SJCRH30 (cell line): Measurements from ENCODE around the gene GADD45B. TPM values are rescaled to one million over a fixed set of nuclear protein-coding genes. Genes with fewer than 3 reads are reported as not detected.
"Not testable (repeated sequence)": the region's sequence is repeated elsewhere in the genome, so short reads cannot be mapped to it uniquely, and the experiment has no call there.

ENCODE experiments used
- DNase-seq, 2 experiments: peaks; one replicate each; pipeline ENCODE4 v3.0.0-alpha.2; 2015 to 2020
- H3K27ac ChIP-seq: fragments of 250-450 bp; sonication (Bioruptor Pico); 2 replicates; pipeline ENCODE4 v1.5.1; 2020; ENCODE audit warnings: mild to moderate bottlenecking, moderate library complexity
- H3K27me3 ChIP-seq: fragments of 250-450 bp; sonication (Bioruptor Pico); 2 replicates; pipeline ENCODE4 v1.5.1; 2020; ENCODE audit warnings: mild to moderate bottlenecking, moderate library complexity
- H3K36me3 ChIP-seq: fragments of 250-450 bp; sonication (Bioruptor Pico); 2 replicates; pipeline ENCODE4 v1.5.1; 2020; ENCODE audit warnings: mild to moderate bottlenecking, moderate library complexity
- H3K4me1 ChIP-seq: fragments of 250-450 bp; sonication (Bioruptor Pico); 2 replicates; pipeline ENCODE4 v1.5.1; 2020; ENCODE audit warnings: mild to moderate bottlenecking, moderate library complexity
- H3K4me3 ChIP-seq: fragments of 250-450 bp; sonication (Bioruptor Pico); 2 replicates; pipeline ENCODE4 v1.5.1; 2020; ENCODE audit warnings: mild to moderate bottlenecking, moderate library complexity
- H3K9me3 ChIP-seq: fragments of 250-450 bp; sonication (Bioruptor Pico); replicated peaks from 2 replicates; pipeline ENCODE4 v1.5.1; 2020; ENCODE audit warnings: mild to moderate bottlenecking, moderate library complexity
- total RNA-seq: library from RNA; depleted of rRNA; stranded (reverse); fragments of >200 nt; shearing (Covaris generic); gene quantifications from 2 replicates; pipeline ENCODE4 v1.2.3, GENCODE V29; 2014

The GADD45B gene
- total RNA-seq, 1 experiment from 2014 or later = 2.8 TPM

DNA sequence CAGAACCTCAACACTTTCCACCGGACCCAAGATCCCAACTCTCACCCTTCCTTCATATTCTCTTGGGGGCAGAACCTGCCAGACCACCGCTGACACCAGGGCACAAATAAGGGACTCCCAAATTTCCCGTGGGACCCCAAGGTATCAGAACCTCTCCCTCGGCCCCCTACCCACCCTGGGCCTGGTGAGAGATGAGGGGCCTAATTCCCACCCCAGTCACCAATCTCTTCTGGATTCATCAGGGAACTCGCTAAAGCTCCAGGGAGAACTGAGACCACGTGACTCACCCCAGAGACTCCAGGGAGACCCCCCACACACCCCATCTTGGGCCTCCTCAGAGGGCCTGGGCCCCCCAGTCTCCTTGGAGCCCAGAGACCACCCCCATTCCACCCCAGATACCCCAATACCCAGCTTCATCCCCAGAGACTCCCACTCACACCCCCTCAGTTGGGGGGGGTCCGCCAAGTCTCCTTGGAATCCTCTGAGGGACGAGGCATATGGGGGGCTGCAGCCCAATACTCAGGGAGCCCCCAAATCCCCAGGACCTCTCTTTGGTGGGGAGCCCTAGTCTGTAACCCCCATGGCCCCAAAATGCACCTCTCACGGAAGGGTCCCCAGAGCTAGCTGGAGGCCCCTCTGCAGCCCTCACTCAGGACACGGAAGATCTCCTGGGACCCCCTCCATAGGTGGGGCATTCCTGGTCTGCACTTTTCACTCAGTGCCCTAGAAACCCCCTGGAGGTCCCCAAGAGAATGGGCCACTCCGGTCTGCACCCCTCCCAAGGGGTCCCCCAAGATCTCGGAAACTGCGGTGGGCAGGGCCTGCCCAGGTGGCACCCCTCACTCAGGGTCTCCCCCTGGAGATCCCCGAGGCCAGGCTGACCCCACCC is 20.7 kb upstream of the GADD45B start:
- no peaks in the 10 kb centered on the region for H3K9me3 ChIP-seq
- no peak for DNase-seq
- peaks cover 9% of the 10 kb centered on the region; the same call in 1 of the 2 replicates for H3K36me3 ChIP-seq
- no peak overlapping the region for H3K27ac ChIP-seq
- peak overlapping the region; percentile 95 for H3K4me3 ChIP-seq
- H3K4me1 ChIP-seq = 0 out of 2 replicates have a peak, but pooled peaks cover 2% of the 10 kb centered on the region
- no peaks in the 10 kb centered on the region for H3K27me3 ChIP-seq

GRCh38 chr19:2455851-2456570 is 19.9 kb upstream of the GADD45B start:
- H3K4me1 ChIP-seq = 0 out of 2 replicates have a peak, but pooled peaks cover 2% of the 10 kb centered on the region
- peak overlapping the region; percentile 95 for H3K4me3 ChIP-seq
- H3K9me3 ChIP-seq = no peaks in the 10 kb centered on the region
- H3K27me3 ChIP-seq = no peaks in the 10 kb centered on the region
- H3K27ac ChIP-seq = peak overlapping the region; percentile 21
- H3K36me3 ChIP-seq = peaks cover 5% of the 10 kb centered on the region; the same call in 1 of the 2 replicates
- DNase-seq = peak in 1 of 2 experiments; percentile 29

GRCh38 chr19:2457394-2458037 is 18.4 kb upstream of the GADD45B start:
- H3K9me3 ChIP-seq = no peaks in the 10 kb centered on the region
- DNase-seq = no peak
- 0 out of 2 replicates have a peak, but pooled peaks cover 2% of the 10 kb centered on the region for H3K4me1 ChIP-seq
- no peaks in the 10 kb centered on the region for H3K27me3 ChIP-seq
- no peaks in the 10 kb centered on the region for H3K36me3 ChIP-seq
- peak overlapping the region; percentile 41 for H3K27ac ChIP-seq
- H3K4me3 ChIP-seq = peak overlapping the region; percentile 95

GRCh38 chr19:2458054-2458453 is 17.9 kb upstream of the GADD45B start:
- peaks cover 2% of the 10 kb centered on the region; the same call in 1 of the 2 replicates for H3K4me1 ChIP-seq
- no peaks in the 10 kb centered on the region for H3K27me3 ChIP-seq
- no peak overlapping the region for H3K4me3 ChIP-seq
- H3K36me3 ChIP-seq = no peaks in the 10 kb centered on the region
- DNase-seq = no peak
- no peak overlapping the region for H3K27ac ChIP-seq
- H3K9me3 ChIP-seq = no peaks in the 10 kb centered on the region

DNA sequence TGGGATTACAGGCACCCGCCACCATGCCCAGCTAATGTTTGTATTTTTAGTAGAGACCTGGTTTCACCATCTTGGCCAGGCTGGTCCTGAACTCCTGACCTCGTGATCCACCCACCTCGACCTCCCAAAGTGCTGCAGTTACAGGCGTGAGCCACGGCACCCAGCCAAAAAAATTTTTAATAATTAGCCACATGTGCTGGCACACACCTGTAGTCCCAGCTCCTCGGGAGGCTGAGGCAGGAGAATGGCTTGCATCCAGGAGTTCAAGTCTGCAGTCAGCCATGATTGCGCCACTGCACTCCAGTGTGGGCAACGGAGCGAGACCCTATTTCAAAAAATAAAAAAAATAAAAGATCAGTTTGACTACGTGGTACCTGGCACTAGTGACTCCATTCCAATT is 17.2 kb upstream of the GADD45B start:
- H3K27ac ChIP-seq, H3K9me3 ChIP-seq, H3K27me3 ChIP-seq, H3K36me3 ChIP-seq, H3K4me3 ChIP-seq, DNase-seq, H3K4me1 ChIP-seq: not testable (repeated sequence)

- Histone ChIP-seq H3K4me3 (no peak overlapping the region), H3K4me1 (peaks cover 2% of the 10 kb centered on the region; the same call in 1 of the 2 replicates), H3K27me3 (no peaks in the 10 kb centered on the region), H3K27ac (no peak overlapping the region), H3K36me3 (no peaks in the 10 kb centered on the region), H3K9me3 (no peaks in the 10 kb centered on the region)
- DNase-seq = no peak
These were observed 15.7 kb upstream of the GADD45B start for GRCh38 chr19:2460245-2460644.

DNA sequence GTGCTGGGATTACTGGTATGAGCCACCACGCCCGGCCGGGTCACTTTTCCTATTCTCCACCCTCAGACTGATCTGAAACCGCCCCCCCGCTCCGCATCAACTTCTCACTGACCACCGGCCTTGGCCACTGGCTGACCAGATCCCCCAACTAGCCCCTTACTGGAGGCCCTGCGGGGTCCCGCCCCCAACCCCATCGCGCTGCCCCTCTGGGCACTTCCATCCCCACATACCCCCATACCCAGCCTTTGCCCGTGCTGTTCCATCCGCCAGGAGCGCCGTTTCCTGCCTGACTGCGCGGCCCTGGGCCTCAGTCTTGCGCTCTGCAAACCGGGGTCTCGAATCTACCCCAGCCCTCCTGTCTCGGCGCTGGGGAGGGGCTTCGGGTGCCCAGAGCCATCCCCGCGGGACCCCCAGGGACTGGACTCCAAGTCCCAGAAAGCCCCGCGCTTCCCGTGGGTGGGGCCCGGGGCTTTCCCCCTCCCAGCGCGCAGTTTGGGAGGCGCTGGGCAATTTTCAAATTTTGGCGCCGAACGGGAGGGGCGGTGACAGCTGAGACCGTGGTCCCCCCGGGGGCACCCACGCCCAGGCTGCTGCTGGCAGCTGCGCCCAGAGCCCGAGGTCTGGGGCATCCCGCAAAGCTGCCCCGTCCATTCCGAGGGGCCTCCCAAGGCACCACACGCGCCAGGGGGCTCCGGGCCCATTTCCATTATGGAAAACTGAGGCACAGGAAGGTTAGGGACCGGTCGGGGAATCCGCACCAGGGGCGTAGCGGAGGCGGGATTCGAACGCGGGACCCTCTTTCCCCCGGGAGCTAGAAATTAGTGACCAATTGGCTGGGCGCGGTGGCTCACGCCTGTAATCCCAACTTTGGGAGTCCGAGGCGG is 13.9 kb upstream of the GADD45B start:
- Histone ChIP-seq H3K27me3 (no peaks in the 10 kb centered on the region), H3K4me3 (no peak overlapping the region), H3K4me1 (no peaks in the 10 kb centered on the region; the same call in 1 of the 2 replicates), H3K36me3 (no peaks in the 10 kb centered on the region), H3K9me3 (no peaks in the 10 kb centered on the region), H3K27ac (no peak overlapping the region)
- DNase-seq = no peak

DNA sequence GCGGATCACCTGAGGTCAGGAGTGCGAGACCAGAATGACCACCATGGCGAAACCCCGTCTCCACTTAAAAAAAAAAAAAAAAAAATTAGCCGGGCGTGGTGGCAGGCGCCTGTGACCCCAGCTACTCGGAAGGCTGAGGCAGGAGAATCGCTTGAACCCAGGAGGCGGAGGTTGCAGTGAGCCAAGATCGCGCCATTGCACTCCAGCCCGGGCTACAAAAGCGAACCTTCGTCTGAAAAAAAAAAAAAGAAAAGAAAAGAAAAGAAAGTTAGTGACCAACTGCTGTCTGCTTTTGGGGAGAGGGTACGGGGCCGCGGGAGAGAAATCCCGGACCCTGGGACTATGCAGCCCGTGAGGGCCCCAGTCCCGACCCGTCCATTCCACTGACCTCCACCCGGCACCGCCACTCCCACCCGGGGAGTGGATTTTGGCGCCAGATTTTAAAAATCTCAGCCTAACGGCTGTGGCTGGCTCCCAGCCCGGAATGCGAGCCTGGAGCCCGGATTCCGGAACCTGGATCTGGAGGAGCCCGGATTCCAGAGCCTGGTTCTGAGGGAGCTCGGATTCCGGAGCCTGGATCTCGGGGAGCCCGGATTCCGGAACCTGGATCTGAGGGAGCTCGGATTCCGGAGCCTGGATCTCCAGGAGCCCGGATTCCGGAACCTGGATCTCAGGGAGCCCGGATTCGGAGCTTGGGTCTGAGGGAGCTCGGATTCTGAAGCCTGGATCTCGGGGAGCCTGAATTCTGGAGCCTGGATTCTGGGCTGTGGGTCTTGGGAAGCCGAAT is 13.1 kb upstream of the GADD45B start:
- no peak overlapping the region for H3K4me3 ChIP-seq
- H3K27ac ChIP-seq = no peak overlapping the region
- no peaks in the 10 kb centered on the region for H3K36me3 ChIP-seq
- no peaks in the 10 kb centered on the region for H3K27me3 ChIP-seq
- H3K9me3 ChIP-seq = no peaks in the 10 kb centered on the region
- DNase-seq = peak; percentile 59 to 66
- no peaks in the 10 kb centered on the region; the same call in 1 of the 2 replicates for H3K4me1 ChIP-seq

DNA sequence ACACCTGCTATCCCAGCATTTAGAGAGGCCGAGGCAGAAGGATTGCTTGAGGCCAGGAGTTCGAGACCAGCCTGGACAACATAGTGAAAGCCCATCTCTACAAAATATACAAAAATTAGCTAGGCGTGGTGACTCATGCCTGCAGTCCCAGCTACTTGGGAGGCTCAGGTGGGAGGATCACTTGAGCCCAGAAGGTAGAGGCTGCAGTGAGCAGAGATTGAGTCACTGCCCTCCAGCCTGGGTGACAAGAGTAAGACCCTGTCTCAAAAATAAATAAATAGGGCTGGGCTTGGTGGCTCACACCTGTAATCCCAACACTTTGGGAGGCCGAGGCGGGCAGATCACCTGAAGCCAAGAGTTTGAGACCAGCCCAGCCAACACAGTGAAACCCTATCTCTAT is 12.2 kb upstream of the GADD45B start:
- not testable (repeated sequence) for H3K4me3 ChIP-seq, H3K4me1 ChIP-seq, H3K27ac ChIP-seq, DNase-seq, H3K27me3 ChIP-seq, H3K36me3 ChIP-seq, H3K9me3 ChIP-seq

DNA sequence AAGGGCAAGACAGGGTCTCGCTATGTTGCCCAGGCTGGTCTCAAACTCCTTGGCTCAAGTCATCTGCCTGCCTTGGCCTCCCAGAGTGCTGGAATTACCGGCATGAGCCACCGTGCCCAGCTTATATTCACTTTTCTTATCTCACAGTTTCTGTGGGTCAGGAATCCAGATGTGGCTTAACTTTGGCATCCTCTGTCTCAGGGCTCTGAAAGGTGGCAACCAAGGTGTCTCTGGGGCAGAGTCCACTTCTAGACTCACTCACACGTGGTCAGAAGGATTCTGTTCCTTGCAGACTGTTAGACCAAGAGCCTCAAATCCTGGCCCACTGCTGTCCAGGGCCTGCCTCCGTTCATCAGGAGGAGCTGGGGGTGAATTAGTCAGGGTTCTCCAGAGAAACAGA is 11.5 kb upstream of the GADD45B start:
- H3K36me3 ChIP-seq = no peaks in the 10 kb centered on the region
- H3K4me3 ChIP-seq = no peak overlapping the region
- H3K27ac ChIP-seq = no peak overlapping the region
- H3K9me3 ChIP-seq = no peaks in the 10 kb centered on the region
- no peak for DNase-seq
- H3K27me3 ChIP-seq = no peaks in the 10 kb centered on the region
- no peaks in the 10 kb centered on the region; the same call in 1 of the 2 replicates for H3K4me1 ChIP-seq

DNA sequence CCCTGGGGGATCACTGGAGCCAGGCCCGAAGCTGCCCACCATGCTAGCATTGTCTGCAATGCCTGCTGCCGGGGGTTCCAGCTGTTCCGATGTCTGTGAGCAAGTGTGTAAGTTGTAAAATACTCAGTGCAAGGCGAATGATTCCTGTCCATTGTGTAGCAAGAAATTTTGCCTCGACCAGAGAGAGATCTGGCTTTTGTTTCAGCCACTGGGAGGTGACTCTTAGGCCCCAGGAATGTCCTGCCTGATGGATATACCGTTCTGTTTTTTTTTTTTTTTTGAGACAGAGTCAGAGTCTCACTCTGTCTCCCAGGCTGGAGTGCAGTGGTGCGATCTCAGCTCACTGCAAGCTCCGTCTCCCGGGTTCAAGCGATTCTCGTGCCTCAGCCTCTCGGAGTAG is 7.3 kb upstream of the GADD45B start:
- no peak for DNase-seq
- H3K4me1 ChIP-seq = no peaks in the 10 kb centered on the region
- H3K27ac ChIP-seq = no peak overlapping the region
- H3K36me3 ChIP-seq = no peaks in the 10 kb centered on the region
- no peaks in the 10 kb centered on the region for H3K9me3 ChIP-seq
- no peaks in the 10 kb centered on the region for H3K27me3 ChIP-seq
- H3K4me3 ChIP-seq = no peak overlapping the region

DNA sequence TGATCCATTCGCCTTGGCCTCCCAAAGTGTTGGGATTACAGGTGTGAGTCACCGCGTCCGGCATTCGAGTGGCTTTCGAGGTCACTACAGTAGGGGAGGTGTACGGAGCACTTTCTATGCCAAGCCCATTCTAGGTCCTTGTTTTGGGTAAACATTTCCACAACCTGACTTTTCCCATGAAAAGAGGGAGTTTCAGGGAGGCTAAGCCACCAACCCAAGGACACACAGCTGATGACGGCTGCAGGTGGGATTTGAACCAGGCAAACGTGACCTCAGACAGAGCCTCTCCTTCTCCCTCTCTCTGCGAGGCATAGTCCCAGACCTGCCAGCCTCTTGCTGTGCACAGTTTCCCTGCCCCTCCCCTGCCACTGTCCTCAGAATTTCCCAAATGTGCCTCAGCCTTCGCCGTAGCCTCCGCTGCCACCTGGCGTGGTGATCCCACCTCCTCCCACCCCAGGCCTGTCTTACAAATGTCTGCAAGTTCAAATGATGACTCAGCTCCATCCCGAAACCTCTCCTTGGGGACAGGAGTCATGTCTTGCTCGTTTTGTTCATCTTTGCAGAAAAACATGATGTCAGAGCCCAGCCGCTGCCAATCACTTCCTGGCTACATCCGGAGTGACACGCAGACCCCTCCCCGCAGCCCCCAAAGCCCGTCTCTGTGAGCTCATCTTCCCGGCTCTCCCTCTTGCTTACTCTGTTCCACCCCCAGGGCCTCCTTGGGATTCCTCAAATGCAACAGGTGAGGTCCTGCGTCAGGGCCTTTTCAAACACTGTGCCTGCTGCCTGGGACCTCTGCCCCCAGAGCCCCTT is 6.6 kb upstream of the GADD45B start:
- Histone ChIP-seq H3K36me3 (no peaks in the 10 kb centered on the region), H3K4me3 (no peak overlapping the region), H3K27me3 (no peaks in the 10 kb centered on the region), H3K4me1 (no peaks in the 10 kb centered on the region), H3K9me3 (no peaks in the 10 kb centered on the region), H3K27ac (no peak overlapping the region)
- no peak for DNase-seq

DNA sequence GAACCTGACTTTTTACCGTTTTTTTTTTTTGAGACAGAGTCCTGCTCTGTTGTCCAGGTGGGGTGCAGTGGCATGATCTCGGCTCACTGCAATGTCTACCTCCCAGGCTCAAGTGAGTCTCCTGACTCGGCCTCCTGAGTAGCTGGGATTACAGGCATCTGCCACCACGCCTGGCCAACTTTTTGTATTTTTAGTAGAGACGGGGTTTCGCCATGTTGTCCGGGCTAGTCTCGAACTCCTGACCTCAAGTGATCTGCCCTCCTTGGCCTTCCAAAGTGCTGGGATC is 6.1 kb upstream of the GADD45B start:
- DNase-seq, H3K4me3 ChIP-seq, H3K9me3 ChIP-seq, H3K4me1 ChIP-seq, H3K27ac ChIP-seq, H3K27me3 ChIP-seq, H3K36me3 ChIP-seq: not testable (repeated sequence)
